Measurements from ENCODE around the gene DPM1. TPM values are rescaled to one million over a fixed set of nuclear protein-coding genes. Genes with fewer than 3 reads are reported as not detected.

DPM1 gene
- total and polyA plus RNA-seq, 2 of the 8 experiments (the other 6 are each of a cell fraction or from before 2014, with no cell fraction given), result 42.3 to 57.0 TPM

- Histone ChIP-seq H3K27ac (ENCODE audit: low read depth, low read length) (no peak overlapping the region), H3K4me3 (ENCODE audit: extremely low read depth in 1 of 4, insufficient read depth in 2 of 4, low read depth in 3 of 4, low read length in 4 of 4) (no peak overlapping the region), H2AK5ac (ENCODE audit: low read depth, low read length) (no peak overlapping the region), H3K9me3 (ENCODE audit: insufficient read depth in 2 of 2, low read depth in 1 of 2, low read length in 1 of 2) (no peaks in the 10 kb centered on the region), H2BK120ac (replicated peaks; ENCODE audit: low read depth, low read length) (no peak overlapping the region), H2AFZ (ENCODE audit: low read length) (no peak overlapping the region), H3K27me3 (replicated peaks in 1 of 4; ENCODE audit: control insufficient read depth in 3 of 4, extremely low read depth in 1 of 4, insufficient read depth in 3 of 4, low read length in 3 of 4) (no peaks in the 10 kb centered on the region), H3K56ac (replicated peaks; ENCODE audit: insufficient read length, low read depth, low read length) (no peak overlapping the region), H3K18ac (ENCODE audit: extremely low read depth, low read length) (no peak overlapping the region), H3K4ac (replicated peaks; ENCODE audit: insufficient read length, low read depth, low read length) (no peak overlapping the region), H4K5ac (ENCODE audit: insufficient read length, low read depth, low read length) (no peak overlapping the region), H3K36me3 (ENCODE audit: control insufficient read depth in 2 of 4, insufficient read depth in 4 of 4, low read length in 3 of 4) (no peaks in the 10 kb centered on the region; a peak in 1 of 8 replicates), H3K4me1 (replicated peaks in 1 of 4; ENCODE audit: control insufficient read depth in 3 of 4, insufficient read depth in 4 of 4, low read length in 3 of 4) (no peaks in the 10 kb centered on the region), H3K9ac (replicated peaks in 1 of 4; ENCODE audit: extremely low read depth in 1 of 4, low read depth in 3 of 4, low read length in 3 of 4) (no peak overlapping the region), H4K20me1 (replicated peaks in 1 of 2; ENCODE audit: control insufficient read depth in 1 of 2, insufficient read depth in 2 of 2, low read length in 2 of 2) (no peaks in the 10 kb centered on the region), H2BK20ac (ENCODE audit: low read length) (no peak overlapping the region), H2BK5ac (ENCODE audit: low read depth, low read length) (no peak overlapping the region), H3K79me1 (ENCODE audit: low read depth, low read length) (no peaks in the 10 kb centered on the region), H2BK15ac (ENCODE audit: low read length) (no peak overlapping the region), H3K4me2 (ENCODE audit: insufficient read depth in 1 of 2, low read depth in 2 of 2, low read length in 2 of 2) (no peak overlapping the region), H4K91ac (replicated peaks; ENCODE audit: insufficient read length, low read length) (no peak overlapping the region), H3K79me2 (ENCODE audit: control insufficient read depth in 1 of 2, insufficient read depth in 2 of 2, low read length in 2 of 2) (no peaks in the 10 kb centered on the region), H3K23ac (ENCODE audit: insufficient read length) (no peak overlapping the region), H4K8ac (ENCODE audit: extremely low read depth, insufficient read depth, low read length) (no peak overlapping the region), H2BK12ac (ENCODE audit: low read depth, low read length) (no peak overlapping the region), H3K14ac (ENCODE audit: insufficient read length) (no peak overlapping the region), H3K23me2 (ENCODE audit: low read depth, low read length) (no peaks in the 10 kb centered on the region)
- FAIRE-seq (no peak), DNase-seq (ENCODE audit: low read depth in 1 of 2, low spot score in 2 of 2) (no peak)
- ChIA-PET CTCF (ENCODE audit: partially characterized antibody) (interaction anchor here (1.3 to 2.8 kb wide), 5 partner anchors 8 to 36 kb away, joined by 3 to 15 read pairs (median 10); no protein-coding TSS in a partner anchor), POLR2A (ENCODE audit: partially characterized antibody) (interaction anchor here (2.0 kb wide), 1 partner anchor 12 kb away, joined by 5 read pairs; no protein-coding TSS in a partner anchor)
- 91% methylated on average over 7 of the region's 7 CpGs; no CpG with 5 or more reads in 1 of the 2 experiments for whole genome bisulfite sequencing, 2 experiments (ENCODE audit: extremely low coverage in 1 of 2, insufficient coverage in 1 of 2, insufficient read length in 1 of 2, insufficient replicate concordance in 2 of 2, low coverage in 1 of 2, low lambda C conversion rate in 2 of 2, missing lambda C conversion rate in 1 of 2)
- TF ChIP-seq KDM1A (IDR thresholded peaks at IDR 0.05; ENCODE audit: borderline replicate concordance, low read length) (no peak), CBX8 (IDR thresholded peaks at IDR 0.05; ENCODE audit: borderline replicate concordance, low read depth, low read length) (no peak), NANOG (IDR thresholded peaks at IDR 0.05; ENCODE audit: insufficient read depth, low read depth, low read length, poor library complexity, severe bottlenecking) (no peak), RNF2 (IDR thresholded peaks at IDR 0.05; ENCODE audit: borderline replicate concordance, low read depth, low read length, missing control alignments, poor library complexity, severe bottlenecking) (no peak), HDAC2 (IDR thresholded peaks at IDR 0.05; ENCODE audit: borderline replicate concordance in 1 of 2, low read depth in 2 of 2, low read length in 2 of 2) (no peak), TBP (IDR thresholded peaks at IDR 0.05; ENCODE audit: low read depth, low read length) (no peak), RBBP5 (IDR thresholded peaks at IDR 0.05; ENCODE audit: borderline replicate concordance, low read depth, low read length) (no peak), TAF7 (optimal IDR thresholded peaks at IDR 0.05; ENCODE audit: borderline replicate concordance, low read depth, low read length) (no peak), SRF (IDR thresholded peaks at IDR 0.05; ENCODE audit: low read depth, low read length) (no peak), NRF1 (IDR thresholded peaks at IDR 0.05; ENCODE audit: low read depth, low read length) (no peak)
Observed at GRCh38 chr20:51005214-51005613, 46.9 kb upstream of the DPM1 start.
